AG04450 (cell line): ENCODE measurements around the gene GPANK1. TPM values are rescaled to one million over a fixed set of nuclear protein-coding genes. Genes with fewer than 3 reads are reported as not detected.

ENCODE experiments used
- CTCF ChIA-PET: fragments of 300-600, 350-600 bp; formaldehyde crosslinking; extraction: SDS; loops from one replicate; lab custom pipeline; 2022; ENCODE audit warnings: antibody characterized with exemption, inconsistent platforms; lab: Charles Lee
- POLR2A ChIA-PET: fragments of 350-600 bp; formaldehyde crosslinking; extraction: SDS; loops from one replicate; lab custom pipeline; 2021; ENCODE audit warnings: antibody characterized with exemption, inconsistent platforms; lab: Yijun Ruan, JAX
- DNase-seq: peaks from one replicate; pipeline ENCODE4 v3.0.0-alpha.2; 2011; ENCODE audit warnings: low read depth, low spot score
- H3K27ac ChIP-seq: one replicate; pipeline ENCODE4 v1.5.1; 2012; ENCODE audit warnings: low read depth, low read length, control low read depth
- H3K27me3 ChIP-seq: one replicate; pipeline ENCODE4 v1.6.0; 2012; ENCODE audit warnings: low read length; ENCODE audit not compliant: control insufficient read depth, insufficient read depth
- H3K4me3 ChIP-seq: 2 replicates; pipeline ENCODE4 v1.5.1; 2011; ENCODE audit warnings: mild to moderate bottlenecking, low read depth, low read length, control low read depth
- H3K9me3 ChIP-seq: 2 replicates; pipeline ENCODE4 v1.5.1; 2012; ENCODE audit warnings: low read length; ENCODE audit not compliant: control insufficient read depth, insufficient read depth
- CTCF ChIP-seq: IDR thresholded peaks from 2 replicates; pipeline ENCODE4 v1.5.1; 2011; ENCODE audit warnings: low read depth, low read length, control low read depth, inconsistent platforms
- polyA plus RNA-seq: library from polyadenylated mRNA; depleted of rRNA; stranded (reverse); fragments of >200 nt; gene quantifications from 2 replicates; pipeline ENCODE4 v1.2.3, GENCODE V29; 2011

The GPANK1 gene
- polyA plus RNA-seq, 1 experiment, result 13.5 TPM

- H3K27me3 ChIP-seq, result no peaks in the 10 kb centered on the region
- CTCF ChIA-PET, result interaction anchor here (0.7 kb wide), 1 partner anchor 270 kb away, joined by 3 read pairs; no protein-coding TSS in a partner anchor
- H3K27ac ChIP-seq, result peak overlapping the region; percentile 100
- no peak for TF ChIP-seq CTCF
- POLR2A ChIA-PET, result interaction anchor here (1.0 to 1.3 kb wide), 2 partner anchors 79 to 83 kb away, joined by 4 to 5 read pairs; partner anchors contain the start of genes ABHD16A and DDX39B
- DNase-seq, result peak; percentile 98
- peak overlapping the region; percentile 82 for H3K4me3 ChIP-seq
- H3K9me3 ChIP-seq, result peaks cover 4% of the 10 kb centered on the region; the same call in 1 of the 2 replicates
Measured at GRCh38 chr6:31619805-31620585, 44.8 kb downstream of the GPANK1 start.

GRCh38 chr6:31617010-31617409 is 47.8 kb downstream of the GPANK1 start:
- H3K4me3 ChIP-seq, result no peak overlapping the region
- ChIA-PET CTCF (interaction anchor here (0.7 to 1.4 kb wide), 3 partner anchors 19 to 71 kb away, joined by 3 to 7 read pairs (median 4); partner anchors contain the start of gene ATP6V1G2), POLR2A (no interaction called here)
- no peak for TF ChIP-seq CTCF
- no peak for DNase-seq
- H3K27me3 ChIP-seq, result peaks cover 3% of the 10 kb centered on the region
- H3K27ac ChIP-seq, result no peak overlapping the region
- peaks cover 4% of the 10 kb centered on the region; the same call in 1 of the 2 replicates for H3K9me3 ChIP-seq

GRCh38 chr6:31615748-31616147 is 49.0 kb downstream of the GPANK1 start:
- TF ChIP-seq CTCF, result no peak
- no peaks in the 10 kb centered on the region; the same call in 1 of the 2 replicates for H3K9me3 ChIP-seq
- ChIA-PET POLR2A (no interaction called here), CTCF (no interaction called here)
- H3K27me3 ChIP-seq, result peaks cover 6% of the 10 kb centered on the region
- no peak for DNase-seq
- H3K4me3 ChIP-seq, result no peak overlapping the region
- no peak overlapping the region for H3K27ac ChIP-seq

- POLR2A ChIA-PET, result interaction anchor here (0.6 kb wide), 1 partner anchor 18 kb away, joined by 3 read pairs; no protein-coding TSS in a partner anchor
- CTCF ChIA-PET, result interaction anchor here (0.6 to 0.9 kb wide), 2 partner anchors 17 to 132 kb away, joined by 3 to 4 read pairs; no protein-coding TSS in a partner anchor
- no peak for DNase-seq
Measured at GRCh38 chr6:31614684-31615578, 49.9 kb downstream of the GPANK1 start, which contains the start of gene AIF1. TSS of gene AIF1 (plus strand) at chr6:31615234. CDS start at chr6:31615330, 96 bp downstream.

More at GRCh38 chr6:31614684-31615578, 49.9 kb downstream of the GPANK1 start, which contains the start of gene AIF1:
- Histone ChIP-seq H3K27ac (no peak within 1 kb of the TSS), H3K4me3 (no peak within 1 kb of the TSS), H3K9me3 (no peaks in the 10 kb centered on the region), H3K27me3 (peaks cover 6% of the 10 kb centered on the region)
- TF ChIP-seq CTCF, result no peak
